OCI-LY3 (cell line): ENCODE data around the gene PPP2R2C.

Experiments used
- CTCF ChIP-seq: fragments of 200-600, 300-600 bp; sonication (generic); IDR thresholded peaks from 2 replicates; pipeline ENCODE4 v1.5.1; 2014; ENCODE audit warnings: antibody characterized with exemption, low read length, low read depth
- EZH2phosphoT487 ChIP-seq: fragments of 200-600 bp; shearing (Covaris generic); IDR thresholded peaks from 2 replicates; pipeline ENCODE4 v1.6.1; 2018; ENCODE audit warnings: antibody characterized with exemption, mixed run types, low read depth

- TF ChIP-seq CTCF (no peak), EZH2phosphoT487 (no peak)
Measured at GRCh38 chr4:6355052-6355451, 117.4 kb downstream of the PPP2R2C start.
